ENCODE measurements around the gene UNK. TPM values are rescaled to one million over a fixed set of nuclear protein-coding genes. Genes with fewer than 3 reads are reported as not detected.

The UNK gene
- total RNA-seq, 1 experiment from 2014 or later: 27.8 TPM

DNA sequence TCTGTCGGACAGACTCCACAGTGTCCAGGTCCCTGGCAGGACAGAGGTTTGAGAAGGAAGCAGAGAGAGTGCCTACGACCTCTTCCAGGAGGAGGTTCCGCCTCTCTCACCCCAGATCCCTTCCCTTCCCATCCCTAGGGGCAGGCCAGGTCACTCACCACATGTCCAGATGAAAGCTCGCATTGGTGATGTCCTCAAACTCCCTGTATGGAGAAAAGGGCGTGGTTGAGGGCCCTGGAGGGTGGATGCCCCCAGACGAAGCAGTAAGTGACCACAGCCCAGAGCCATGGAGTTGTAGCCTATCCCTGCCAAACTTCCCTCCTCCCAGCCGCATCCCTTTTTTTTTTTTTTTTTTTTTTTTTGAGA lies 56.2 kb downstream of the UNK start:
- Histone ChIP-seq H2AFZ (no peak overlapping the region), H3K9me2 (ENCODE audit: insufficient read depth) (no peaks in the 10 kb centered on the region), H3K27me3 (ENCODE audit: insufficient read depth, low read depth) (no peaks in the 10 kb centered on the region), H4K20me1 (ENCODE audit: insufficient read depth) (no peaks in the 10 kb centered on the region), H3K4me3 (no peak overlapping the region), H3K27ac (no peak overlapping the region), H3F3A (ENCODE audit: insufficient read depth, low read depth) (peaks cover 12% of the 10 kb centered on the region), H3K36me3 (ENCODE audit: low read depth) (no peaks in the 10 kb centered on the region), H3K4me1 (replicated peaks; ENCODE audit: insufficient read depth) (peaks cover 26% of the 10 kb centered on the region), H3K9me3 (ENCODE audit: insufficient read depth, low read depth) (no peaks in the 10 kb centered on the region), H3K79me2 (ENCODE audit: low read depth) (no peaks in the 10 kb centered on the region), H3K4me2 (no peak overlapping the region)
- no TSS peak for BruUV-seq (replicated peaks)
- intact Hi-C loops (cut with micrococcal nuclease; ENCODE audit: unreplicated experiment): no loop called here
- DNase-seq: no peak
- ChIA-PET POLR2A (ENCODE audit: unreplicated experiment) (no interaction called here), CTCF (interaction anchor here (0.7 kb wide), 1 partner anchor 171 kb away, joined by 7 read pairs; no protein-coding TSS in a partner anchor)
- TF ChIP-seq, protein P1, sequence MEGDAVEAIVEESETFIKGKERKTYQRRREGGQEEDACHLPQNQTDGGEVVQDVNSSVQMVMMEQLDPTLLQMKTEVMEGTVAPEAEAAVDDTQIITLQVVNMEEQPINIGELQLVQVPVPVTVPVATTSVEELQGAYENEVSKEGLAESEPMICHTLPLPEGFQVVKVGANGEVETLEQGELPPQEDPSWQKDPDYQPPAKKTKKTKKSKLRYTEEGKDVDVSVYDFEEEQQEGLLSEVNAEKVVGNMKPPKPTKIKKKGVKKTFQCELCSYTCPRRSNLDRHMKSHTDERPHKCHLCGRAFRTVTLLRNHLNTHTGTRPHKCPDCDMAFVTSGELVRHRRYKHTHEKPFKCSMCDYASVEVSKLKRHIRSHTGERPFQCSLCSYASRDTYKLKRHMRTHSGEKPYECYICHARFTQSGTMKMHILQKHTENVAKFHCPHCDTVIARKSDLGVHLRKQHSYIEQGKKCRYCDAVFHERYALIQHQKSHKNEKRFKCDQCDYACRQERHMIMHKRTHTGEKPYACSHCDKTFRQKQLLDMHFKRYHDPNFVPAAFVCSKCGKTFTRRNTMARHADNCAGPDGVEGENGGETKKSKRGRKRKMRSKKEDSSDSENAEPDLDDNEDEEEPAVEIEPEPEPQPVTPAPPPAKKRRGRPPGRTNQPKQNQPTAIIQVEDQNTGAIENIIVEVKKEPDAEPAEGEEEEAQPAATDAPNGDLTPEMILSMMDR (conservative IDR thresholded peaks at IDR 0.05): no peak
- no peak for TF ChIP-seq EZH2 (IDR thresholded peaks at IDR 0.05; ENCODE audit: low read depth)

DNA sequence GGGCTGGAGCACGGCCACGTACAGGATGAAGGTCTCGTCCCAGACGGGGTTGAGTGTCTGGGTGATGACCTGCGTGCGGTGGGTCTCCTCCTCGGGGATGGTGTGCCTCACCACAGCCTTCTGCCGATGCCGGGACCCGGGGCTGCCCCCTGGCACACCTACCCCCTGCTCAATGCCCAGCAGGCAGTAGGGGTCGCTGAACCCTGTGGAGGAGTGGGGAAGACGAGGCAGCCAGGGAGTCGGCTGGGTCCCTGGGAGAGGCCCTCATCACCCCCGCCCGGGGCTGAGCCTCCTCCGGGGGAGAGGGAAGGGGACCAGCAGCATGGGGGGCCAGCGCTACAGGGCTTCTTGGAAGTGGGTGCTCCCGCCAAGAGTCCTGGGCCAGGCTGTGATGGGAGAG lies 57.8 kb downstream of the UNK start:
- H3K4me3 ChIP-seq: no peak overlapping the region
- peaks cover 26% of the 10 kb centered on the region for H3F3A ChIP-seq (ENCODE audit: insufficient read depth, low read depth)
- no peak overlapping the region for H3K27ac ChIP-seq
- POLR2A ChIA-PET (ENCODE audit: unreplicated experiment): no interaction called here
- no peak for DNase-seq
- no peaks in the 10 kb centered on the region for H3K79me2 ChIP-seq (ENCODE audit: low read depth)
- H4K20me1 ChIP-seq (ENCODE audit: insufficient read depth): no peaks in the 10 kb centered on the region
- no peak overlapping the region for H2AFZ ChIP-seq
- H3K9me3 ChIP-seq (ENCODE audit: insufficient read depth, low read depth): no peaks in the 10 kb centered on the region
- TF ChIP-seq EZH2 (IDR thresholded peaks at IDR 0.05; ENCODE audit: low read depth): no peak
- intact Hi-C loops (cut with micrococcal nuclease; ENCODE audit: unreplicated experiment): no loop called here
- no peak overlapping the region for H3K4me2 ChIP-seq
- CTCF ChIA-PET: no interaction called here
- peaks cover 6% of the 10 kb centered on the region; the same call in 1 of the 2 replicates for H3K36me3 ChIP-seq (ENCODE audit: low read depth)
- no peaks in the 10 kb centered on the region for H3K9me2 ChIP-seq (ENCODE audit: insufficient read depth)
- peaks cover 42% of the 10 kb centered on the region for H3K4me1 ChIP-seq (replicated peaks; ENCODE audit: insufficient read depth)
- BruUV-seq (replicated peaks): no TSS peak
- no peaks in the 10 kb centered on the region for H3K27me3 ChIP-seq (ENCODE audit: insufficient read depth, low read depth)

DNA sequence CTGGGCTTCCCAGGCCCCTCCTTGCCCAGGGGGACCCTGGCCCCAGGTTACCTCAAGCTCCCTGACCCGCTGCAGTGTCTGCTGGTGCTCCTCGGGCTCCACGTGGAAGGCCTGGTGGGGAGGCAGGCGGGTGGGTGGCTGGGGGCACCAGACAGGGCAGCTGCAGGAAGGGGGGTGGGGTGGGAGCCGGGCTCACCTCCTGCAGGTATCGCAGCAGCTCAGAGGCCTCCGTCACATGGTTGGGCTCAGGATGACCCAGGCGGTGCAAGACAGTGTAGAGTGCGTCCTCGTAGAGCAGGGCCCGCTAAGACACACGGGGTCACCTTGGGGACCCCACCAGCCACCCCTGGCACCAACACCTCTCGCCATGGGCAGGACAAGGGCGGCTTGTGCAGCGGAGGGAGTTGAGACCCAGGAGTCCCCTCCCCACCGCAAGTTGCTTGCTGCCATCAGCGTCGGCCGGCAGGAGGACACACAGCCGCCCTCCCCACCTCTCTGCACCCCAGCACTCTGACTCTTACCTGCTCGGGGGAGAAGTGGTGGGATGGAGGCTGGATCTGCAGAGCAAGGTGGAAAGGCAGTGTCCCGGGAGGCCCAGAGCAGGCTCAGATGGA lies 58.5 kb downstream of the UNK start:
- peaks cover 49% of the 10 kb centered on the region for H3K4me1 ChIP-seq (replicated peaks; ENCODE audit: insufficient read depth)
- CTCF ChIA-PET: interaction anchor here (0.7 to 1.0 kb wide), 2 partner anchors 32 to 94 kb away, joined by 3 read pairs; no protein-coding TSS in a partner anchor
- H3F3A ChIP-seq (ENCODE audit: insufficient read depth, low read depth): peaks cover 30% of the 10 kb centered on the region
- peak overlapping the region; percentile 79 for H3K4me2 ChIP-seq
- H3K4me3 ChIP-seq: peak overlapping the region; percentile 54; the same call in 1 of the 2 replicates
- no TSS peak for BruUV-seq (replicated peaks)
- no peaks in the 10 kb centered on the region for H4K20me1 ChIP-seq (ENCODE audit: insufficient read depth)
- H3K9me3 ChIP-seq (ENCODE audit: insufficient read depth, low read depth): no peaks in the 10 kb centered on the region
- H3K36me3 ChIP-seq (ENCODE audit: low read depth): peaks cover 8% of the 10 kb centered on the region; the same call in 1 of the 2 replicates
- H3K27ac ChIP-seq: no peak overlapping the region
- no peak for DNase-seq
- H3K27me3 ChIP-seq (ENCODE audit: insufficient read depth, low read depth): no peaks in the 10 kb centered on the region
- no peak overlapping the region for H2AFZ ChIP-seq
- TF ChIP-seq, protein P1 (conservative IDR thresholded peaks at IDR 0.05): no peak
- TF ChIP-seq EZH2 (IDR thresholded peaks at IDR 0.05; ENCODE audit: low read depth): no peak
- H3K79me2 ChIP-seq (ENCODE audit: low read depth): no peaks in the 10 kb centered on the region
- intact Hi-C loops (cut with micrococcal nuclease; ENCODE audit: unreplicated experiment): no loop called here
- POLR2A ChIA-PET (ENCODE audit: unreplicated experiment): no interaction called here
- H3K9me2 ChIP-seq (ENCODE audit: insufficient read depth): no peaks in the 10 kb centered on the region
